GM18519 (cell line): ENCODE results near the gene CFD.

Source experiments
- ATAC-seq: cut with Tn5 transposase; IDR thresholded peaks from one replicate; pipeline ENCODE4 v1.9.1; 2021; ENCODE audit warnings: mild to moderate bottlenecking, moderate library complexity; ENCODE audit not compliant: unreplicated experiment, low FRiP score

Gene CFD

GRCh38 chr19:902093-902370 lies 42.6 kb downstream of the CFD start:
- no peak for ATAC-seq

DNA sequence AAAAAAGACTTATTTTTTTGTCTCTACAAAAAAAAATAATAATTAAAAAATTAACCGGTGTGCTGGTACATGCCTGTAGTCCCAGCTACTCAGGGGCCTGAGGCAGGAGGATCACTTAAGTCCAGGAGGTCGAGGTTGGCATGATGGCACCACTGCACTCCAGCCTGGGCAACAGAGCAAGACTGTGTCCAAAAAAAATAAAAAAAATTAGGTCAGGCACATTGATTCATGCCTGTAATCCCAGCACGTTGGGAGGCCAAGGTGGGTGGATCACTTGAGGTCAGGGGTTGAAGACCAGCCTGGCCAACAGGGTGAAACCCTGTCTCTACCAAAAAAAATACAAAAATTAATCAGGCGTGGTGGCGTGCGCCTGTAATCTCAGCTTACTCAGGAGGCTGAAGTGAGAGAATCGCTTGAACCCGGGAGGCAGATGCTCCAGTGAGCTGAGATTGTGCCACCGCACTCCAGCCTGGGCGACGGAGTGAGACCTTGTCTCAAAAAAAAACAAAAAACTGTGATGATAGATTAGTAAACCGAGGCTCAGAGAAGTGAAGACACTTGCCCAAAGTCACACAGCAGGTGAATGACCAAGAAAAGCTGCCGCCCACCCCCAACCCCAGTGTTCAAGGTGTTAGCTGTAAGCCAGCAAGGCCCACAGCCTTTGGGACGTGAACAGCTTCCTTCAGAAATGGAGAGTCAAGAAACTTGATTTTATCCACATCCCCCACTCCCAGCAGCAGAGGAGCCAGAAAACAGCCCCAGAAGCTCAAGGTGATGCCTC lies 43.2 kb downstream of the CFD start:
- ATAC-seq: no peak

DNA sequence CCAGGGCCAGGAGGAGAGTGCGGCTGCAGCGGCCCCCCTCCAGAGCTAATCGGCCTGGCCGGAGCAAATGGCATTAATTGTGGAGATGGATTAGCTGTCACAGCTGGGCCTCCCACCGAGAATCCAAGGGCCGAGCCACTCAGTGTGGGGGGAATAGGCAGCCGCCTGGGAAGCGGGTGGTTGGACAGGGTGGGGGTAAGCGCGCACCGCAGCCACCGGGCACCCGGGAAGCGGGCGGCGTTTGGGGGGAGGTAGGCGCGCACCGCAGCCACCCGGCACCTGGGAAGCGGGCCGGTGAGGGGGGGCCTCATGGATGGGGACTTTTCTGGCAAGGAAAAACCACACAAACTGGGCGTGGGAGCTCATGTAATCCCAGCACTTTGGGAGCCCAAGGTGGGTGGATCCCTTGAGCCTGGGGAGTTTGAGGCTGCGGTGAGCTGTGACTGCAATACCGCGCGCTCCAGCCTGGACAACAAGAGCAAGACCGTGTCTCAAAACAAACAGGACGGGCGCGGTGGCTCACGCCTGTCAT lies 43.9 kb downstream of the CFD start:
- no peak for ATAC-seq

- no peak for ATAC-seq
These were observed 45.1 kb downstream of the CFD start for GRCh38 chr19:904545-904944.

GRCh38 chr19:906480-906879 lies 47.0 kb downstream of the CFD start:
- no peak for ATAC-seq

- ATAC-seq: no peak
These were observed 47.9 kb downstream of the CFD start for GRCh38 chr19:907183-907853.

GRCh38 chr19:911197-912033 lies 52.0 kb downstream of the CFD start:
- no peak for ATAC-seq

GRCh38 chr19:912181-913079 lies 53.0 kb downstream of the CFD start:
- no peak for ATAC-seq
